Breast epithelium (tissue), 3 donors: ENCODE data around the gene MBIP.

Experiments used
- CTCF ChIP-seq, 3 donors: fragments of 450-650 bp; IDR thresholded peaks; one replicate each; pipeline ENCODE4 v1.5.1; 2016 to 2017; ENCODE audit warnings: antibody characterized with exemption in 3 of 3, mild to moderate bottlenecking in 3 of 3, moderate library complexity in 3 of 3
- POLR2A ChIP-seq: fragments of 450-650 bp; IDR thresholded peaks from one replicate; pipeline ENCODE4 v1.6.1; 2016; ENCODE audit warnings: antibody characterized with exemption, mild to moderate bottlenecking, moderate library complexity

- TF ChIP-seq POLR2A (no peak), CTCF (IDR thresholded peaks at IDR 0.05) (no peak)
Measured at GRCh38 chr14:36316131-36316530, 4.3 kb downstream of the MBIP start.
